Panc1 (cell line): ENCODE results near the gene PIK3R5.

Experiments used
- CTCF ChIP-seq: fragments of 450-650 bp; IDR thresholded peaks from 2 replicates; pipeline ENCODE4 v1.5.1; 2017; ENCODE audit warnings: mild to moderate bottlenecking
- POLR2AphosphoS5 ChIP-seq: IDR thresholded peaks from 2 replicates; pipeline ENCODE4 v1.6.1; 2012; ENCODE audit warnings: mild to moderate bottlenecking, low read depth, low read length, moderate library complexity
- TCF7L2 ChIP-seq: IDR thresholded peaks from 2 replicates; pipeline ENCODE4 v1.6.1; 2011; ENCODE audit warnings: mild to moderate bottlenecking, low read depth, low read length, inconsistent platforms

- TF ChIP-seq CTCF: no peak
- no peak for TF ChIP-seq TCF7L2
- no peak for TF ChIP-seq POLR2AphosphoS5
Observed at GRCh38 chr17:8955021-8955959, 10.2 kb downstream of the PIK3R5 start.
